Measurements from ENCODE around the gene HES5. TPM values are rescaled to one million over a fixed set of nuclear protein-coding genes. Genes with fewer than 3 reads are reported as not detected.

HES5 gene
- total and polyA plus RNA-seq, 2 of the 4 experiments (the other 2 are of a cell fraction): not detected

- Histone ChIP-seq H2BK120ac (ENCODE audit: low read depth, low read length) (no peak overlapping the region), H3K79me1 (ENCODE audit: low read depth in 1 of 2, low read length in 2 of 2) (peaks cover 7 to 49% of the 10 kb centered on the region in 2 experiments), H3K9me1 (ENCODE audit: insufficient read depth, low read length) (peaks cover 13% of the 10 kb centered on the region), H2AK9ac (replicated peaks; ENCODE audit: low read depth, low read length, poor library complexity) (no peak overlapping the region), H2AK5ac (ENCODE audit: low read depth, low read length) (no peak overlapping the region), H3K27me3 (ENCODE audit: control insufficient read depth, insufficient read depth, low read length) (no peaks in the 10 kb centered on the region), H2BK5ac (ENCODE audit: low read depth, low read length, poor library complexity, severe bottlenecking) (no peak overlapping the region), H2BK15ac (ENCODE audit: low read depth, low read length) (no peak overlapping the region), H3K4me1 (ENCODE audit: control insufficient read depth, insufficient read depth, low read length) (peaks cover 21% of the 10 kb centered on the region), H3K9me3 (ENCODE audit: control insufficient read depth, insufficient read depth, low read length) (no peaks in the 10 kb centered on the region), H3K9ac (ENCODE audit: low read depth, low read length) (no peak overlapping the region), H3K14ac (replicated peaks; ENCODE audit: low read depth, low read length) (no peak overlapping the region), H3K18ac (ENCODE audit: low read depth, low read length) (no peak overlapping the region), H4K20me1 (ENCODE audit: insufficient read depth, low read length) (peaks cover 46% of the 10 kb centered on the region), H3K56ac (ENCODE audit: extremely low read depth, insufficient read depth, low read length) (no peak overlapping the region), H4K8ac (ENCODE audit: low read depth in 2 of 2, low read length in 2 of 2) (no peak overlapping the region), H3K36me3 (ENCODE audit: control insufficient read depth, insufficient read depth, low read length) (peaks cover 51% of the 10 kb centered on the region), H2BK20ac (ENCODE audit: low read depth, low read length) (no peak overlapping the region), H2AFZ (replicated peaks; ENCODE audit: low read length, poor library complexity) (no peak overlapping the region), H4K91ac (ENCODE audit: insufficient read depth, low read depth, low read length) (no peak overlapping the region), H3K27ac (ENCODE audit: insufficient read depth, low read length) (no peak overlapping the region), H3K4ac (ENCODE audit: low read depth, low read length) (no peak overlapping the region), H3K4me3 (ENCODE audit: insufficient read depth, low read depth, low read length) (no peak overlapping the region), H3K4me2 (ENCODE audit: low read depth, low read length) (no peak overlapping the region), H3K23ac (ENCODE audit: low read depth, low read length) (no peak overlapping the region), H4K5ac (ENCODE audit: low read depth, low read length) (no peak overlapping the region)
- dilution Hi-C loops (cut with HindIII; ENCODE audit: low sequenced_read_pairs, unreplicated experiment) (no loop called here), in situ Hi-C loops (cut with MboI; ENCODE audit: low sequenced_read_pairs) (no loop called here), intact Hi-C loops (cut with micrococcal nuclease) (no loop called here)
- ATAC-seq (ENCODE audit: low read depth): no peak
- POLR2A ChIA-PET (ENCODE audit: unreplicated experiment): no interaction called here
- TF ChIP-seq, protein P1, sequence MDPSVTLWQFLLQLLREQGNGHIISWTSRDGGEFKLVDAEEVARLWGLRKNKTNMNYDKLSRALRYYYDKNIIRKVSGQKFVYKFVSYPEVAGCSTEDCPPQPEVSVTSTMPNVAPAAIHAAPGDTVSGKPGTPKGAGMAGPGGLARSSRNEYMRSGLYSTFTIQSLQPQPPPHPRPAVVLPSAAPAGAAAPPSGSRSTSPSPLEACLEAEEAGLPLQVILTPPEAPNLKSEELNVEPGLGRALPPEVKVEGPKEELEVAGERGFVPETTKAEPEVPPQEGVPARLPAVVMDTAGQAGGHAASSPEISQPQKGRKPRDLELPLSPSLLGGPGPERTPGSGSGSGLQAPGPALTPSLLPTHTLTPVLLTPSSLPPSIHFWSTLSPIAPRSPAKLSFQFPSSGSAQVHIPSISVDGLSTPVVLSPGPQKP (IDR thresholded peaks at IDR 0.05; ENCODE audit: borderline replicate concordance, low read depth, low read length): no peak
- TF ChIP-seq NFE2L2 (IDR thresholded peaks at IDR 0.05; ENCODE audit: low read depth, low read length): no peak
- no peak for TF ChIP-seq USF2 (IDR thresholded peaks at IDR 0.05; ENCODE audit: low read depth, low read length)
- no peak for TF ChIP-seq POLR2A (IDR thresholded peaks at IDR 0.05; ENCODE audit: low read depth, low read length)
- TF ChIP-seq RFX5 (IDR thresholded peaks at IDR 0.05; ENCODE audit: low read depth, low read length): no peak
- TF ChIP-seq RCOR1 (IDR thresholded peaks at IDR 0.05; ENCODE audit: insufficient replicate concordance, low read length): no peak
- no peak for TF ChIP-seq MAZ (IDR thresholded peaks at IDR 0.05; ENCODE audit: borderline replicate concordance, low read depth, low read length)
- no peak for TF ChIP-seq MAFK (IDR thresholded peaks at IDR 0.05; ENCODE audit: low read depth, low read length)
- no peak for TF ChIP-seq RAD21 (IDR thresholded peaks at IDR 0.05; ENCODE audit: low read length)
- BruUV-seq (replicated peaks): no TSS peak
- CTCF ChIA-PET: no interaction called here
- WGBS, 2 experiments (ENCODE audit: extremely low coverage in 2 of 2, insufficient read length in 1 of 2): 95% methylated on average over 14 of the region's 21 CpGs; no CpG with 5 or more reads in 1 of the 2 experiments
- no peak for DNase-seq
These were observed 9.3 kb downstream of the HES5 start for GRCh38 chr1:2520806-2521205.
